IPS-18a (cell line): ENCODE measurements around the gene MMP24OS.

ENCODE experiments used
- H3K27ac ChIP-seq: one replicate; pipeline ENCODE4 v1.5.1; 2013; ENCODE audit warnings: low read length
- H3K27me3 ChIP-seq: one replicate; pipeline ENCODE4 v1.6.1; 2013; ENCODE audit warnings: mild to moderate bottlenecking, low read length; ENCODE audit not compliant: control insufficient read depth, insufficient read depth
- H3K36me3 ChIP-seq: one replicate; pipeline ENCODE4 v1.6.1; 2013; ENCODE audit warnings: low read depth, low read length; ENCODE audit not compliant: control insufficient read depth
- H3K4me1 ChIP-seq: one replicate; pipeline ENCODE4 v1.6.1; 2013; ENCODE audit warnings: low read depth, low read length; ENCODE audit not compliant: control insufficient read depth
- H3K4me3 ChIP-seq: one replicate; pipeline ENCODE4 v1.5.1; 2013; ENCODE audit warnings: low read length
- H3K9ac ChIP-seq: one replicate; pipeline ENCODE4 v1.6.1; 2013; ENCODE audit warnings: mild to moderate bottlenecking, low read length, moderate library complexity
- H3K9me3 ChIP-seq: one replicate; pipeline ENCODE4 v1.6.1; 2013; ENCODE audit warnings: low read depth, low read length; ENCODE audit not compliant: control insufficient read depth

Gene MMP24OS

DNA sequence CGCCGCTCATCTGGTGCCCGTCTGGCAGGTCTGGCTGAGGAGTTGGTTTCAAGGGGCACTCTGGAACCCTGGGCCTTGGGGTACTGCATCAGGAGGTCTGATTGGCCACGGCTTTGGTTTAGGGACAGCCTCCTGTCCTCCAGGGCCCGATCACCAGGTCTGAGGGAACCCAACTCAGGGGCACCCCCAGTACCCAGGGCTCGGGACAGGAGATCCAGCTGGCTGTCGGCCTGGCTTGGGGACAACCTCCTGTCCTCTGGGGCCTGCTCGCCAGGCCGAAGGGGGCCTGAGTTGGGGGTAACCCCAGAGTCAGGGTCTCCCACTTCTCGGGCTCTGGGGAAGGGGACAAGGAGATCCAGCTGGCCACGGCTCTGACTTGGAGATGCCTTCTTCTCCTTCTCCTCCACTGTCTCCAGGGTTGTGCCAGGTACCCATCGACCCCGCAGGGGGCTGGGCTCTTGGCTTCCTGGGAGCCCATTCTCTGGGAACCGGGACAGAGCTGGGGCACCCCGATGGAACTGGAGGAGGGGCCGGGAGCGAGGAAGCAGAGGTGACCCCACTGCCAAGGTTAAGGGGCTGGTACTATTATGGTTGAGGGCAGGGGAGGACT, 9.1 kb upstream of the MMP24OS start:
- Histone ChIP-seq H3K36me3 (peaks cover 3% of the 10 kb centered on the region), H3K9me3 (no peaks in the 10 kb centered on the region), H3K27me3 (no peaks in the 10 kb centered on the region), H3K9ac (no peak overlapping the region), H3K4me3 (no peak overlapping the region), H3K4me1 (no peaks in the 10 kb centered on the region), H3K27ac (no peak overlapping the region)

DNA sequence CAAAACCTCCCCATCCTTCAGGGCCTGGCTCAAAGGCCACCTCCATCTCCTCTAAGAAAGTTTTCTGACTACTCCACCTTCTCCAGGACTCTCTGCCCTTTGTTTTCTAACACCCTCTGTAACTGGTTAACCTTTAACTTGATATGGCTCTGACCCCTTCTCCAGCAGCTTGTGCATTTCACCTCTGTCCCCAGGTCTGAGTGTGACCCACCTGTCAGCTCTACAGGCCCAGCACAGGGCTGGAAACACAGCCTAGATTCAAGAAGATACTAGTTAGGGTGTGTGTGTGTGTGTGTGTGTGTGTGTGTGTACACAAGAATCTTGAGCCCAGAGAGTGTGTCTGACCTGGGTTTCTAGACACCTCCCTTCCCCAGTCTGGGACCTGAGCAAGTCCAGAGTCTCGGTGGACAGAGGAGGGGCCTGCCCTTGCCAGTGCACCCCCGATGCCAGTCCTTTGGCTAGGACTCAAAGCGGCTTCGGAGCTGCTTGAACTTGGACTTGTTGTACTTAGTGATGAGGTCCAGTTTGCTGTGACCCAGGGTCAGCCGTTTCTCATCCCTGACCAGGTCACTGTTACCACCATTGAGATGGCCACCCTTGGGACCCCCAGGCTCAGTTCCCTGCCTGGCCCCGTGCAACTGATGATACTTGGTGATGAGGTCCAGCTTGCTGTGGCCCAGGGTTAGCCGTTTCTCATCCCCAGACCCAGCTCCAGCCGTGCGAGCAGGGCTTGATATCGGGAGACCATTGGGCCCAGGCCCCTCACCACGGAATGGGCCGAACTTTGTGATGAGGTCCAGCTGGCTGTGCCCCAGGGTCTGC, 8.4 kb upstream of the MMP24OS start:
- H3K9ac ChIP-seq, result no peak overlapping the region
- peaks cover 6% of the 10 kb centered on the region for H3K36me3 ChIP-seq
- no peaks in the 10 kb centered on the region for H3K4me1 ChIP-seq
- H3K9me3 ChIP-seq, result no peaks in the 10 kb centered on the region
- no peak overlapping the region for H3K27ac ChIP-seq
- H3K4me3 ChIP-seq, result no peak overlapping the region
- no peaks in the 10 kb centered on the region for H3K27me3 ChIP-seq

DNA sequence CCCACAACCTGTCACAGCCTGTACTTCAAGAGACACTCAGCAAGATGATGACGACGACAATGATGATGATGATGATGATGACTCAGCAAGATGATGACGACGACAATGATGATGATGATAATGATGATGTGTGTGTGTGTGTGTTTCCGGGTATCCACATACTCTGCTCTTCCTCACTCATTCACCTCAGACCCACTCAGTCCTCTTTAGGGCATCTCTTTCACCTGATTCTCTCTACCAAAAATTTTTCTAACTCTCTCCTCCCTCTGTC, 7.8 kb upstream of the MMP24OS start:
- H3K9me3 ChIP-seq, result no peaks in the 10 kb centered on the region
- no peak overlapping the region for H3K27ac ChIP-seq
- H3K27me3 ChIP-seq, result no peaks in the 10 kb centered on the region
- no peaks in the 10 kb centered on the region for H3K4me1 ChIP-seq
- H3K9ac ChIP-seq, result no peak overlapping the region
- no peak overlapping the region for H3K4me3 ChIP-seq
- peaks cover 8% of the 10 kb centered on the region for H3K36me3 ChIP-seq

DNA sequence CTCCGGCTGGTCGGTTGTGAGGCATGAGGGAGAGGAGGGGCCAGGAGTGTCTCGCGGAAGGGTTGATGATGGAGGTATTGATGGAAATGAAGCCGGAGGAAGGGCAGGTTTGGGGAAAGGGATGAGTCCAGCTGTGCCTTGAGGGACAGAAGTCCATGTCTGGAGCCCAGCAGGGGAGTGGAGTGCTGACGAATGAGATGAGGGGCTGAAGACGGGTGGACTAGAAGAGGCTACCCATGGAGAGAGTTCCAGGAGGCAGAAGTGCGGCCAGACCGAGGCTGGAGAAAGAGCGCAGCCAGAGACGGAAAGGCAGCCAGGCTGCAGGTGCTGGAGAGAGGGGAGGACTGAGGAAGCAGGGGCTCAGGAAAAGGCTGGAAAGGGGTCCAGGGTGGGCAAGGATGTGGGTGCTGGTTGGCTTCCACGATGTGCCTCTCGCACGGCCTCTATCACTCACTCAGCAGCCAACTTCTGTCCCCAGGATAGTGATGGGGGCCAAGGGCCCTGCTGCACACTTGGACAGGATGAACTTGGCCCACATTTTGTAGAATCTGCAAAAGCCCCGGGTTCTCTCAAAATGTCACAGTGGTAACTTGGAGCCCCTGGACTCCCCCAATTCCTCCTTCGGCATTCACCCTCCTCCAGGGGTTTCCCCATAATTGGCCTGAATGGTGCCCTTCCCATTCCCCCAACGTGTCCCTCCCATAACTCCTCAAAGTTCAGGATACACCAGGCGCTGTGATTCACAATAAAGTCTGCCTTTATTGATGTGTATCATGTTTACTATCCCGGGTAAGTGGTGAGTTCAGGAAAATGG, 7.3 kb upstream of the MMP24OS start:
- H3K36me3 ChIP-seq, result peaks cover 14% of the 10 kb centered on the region
- peak overlapping the region; percentile 84 for H3K9ac ChIP-seq
- H3K9me3 ChIP-seq, result no peaks in the 10 kb centered on the region
- H3K27me3 ChIP-seq, result no peaks in the 10 kb centered on the region
- no peaks in the 10 kb centered on the region for H3K4me1 ChIP-seq
- no peak overlapping the region for H3K27ac ChIP-seq
- H3K4me3 ChIP-seq, result peak overlapping the region; percentile 92

DNA sequence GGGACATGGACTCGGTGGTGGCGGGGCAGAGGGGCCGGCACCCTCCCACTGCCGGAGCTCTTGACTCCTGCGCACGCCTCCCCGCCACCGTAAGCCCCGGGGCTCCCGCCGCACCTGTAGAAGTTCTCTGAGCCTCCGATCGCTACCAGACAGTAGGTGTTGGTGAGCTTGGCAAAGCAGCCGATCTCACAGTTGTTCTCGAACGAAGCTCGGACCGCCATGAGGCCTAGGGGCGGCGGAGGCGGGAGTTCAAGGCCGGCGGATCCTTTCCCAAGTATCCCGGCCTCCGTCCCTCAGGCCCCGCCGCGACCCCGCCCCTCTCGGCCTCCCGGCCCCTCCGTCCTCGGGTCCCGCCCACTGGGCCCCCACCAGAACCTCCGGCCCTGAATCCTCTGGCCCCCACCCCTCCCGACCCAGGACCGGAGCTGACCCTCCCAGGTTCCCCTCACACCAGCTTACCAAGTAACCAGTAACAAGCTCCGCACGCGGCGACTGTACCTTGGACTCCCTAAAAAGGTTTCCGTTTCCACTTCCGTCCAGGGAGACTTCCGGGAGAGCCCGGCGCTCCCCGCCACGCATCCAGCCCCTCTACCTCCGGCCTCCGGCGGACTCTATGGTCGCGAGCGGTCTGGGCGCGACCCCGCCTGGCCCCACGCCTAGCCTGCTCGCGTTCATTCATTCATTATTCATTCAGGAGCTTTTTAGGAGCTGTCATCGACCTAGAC, 6.5 kb upstream of the MMP24OS start, which contains the start of gene EIF6:
Gene EIF6 (minus strand): TSS at position 506 of the 725 bp plus-strand sequence. CDS start 285 bp downstream, at position 221.
- H3K27me3 ChIP-seq, result no peaks in the 10 kb centered on the region
- peak within 1 kb of the TSS; percentile 92 for H3K4me3 ChIP-seq
- H3K36me3 ChIP-seq, result peaks cover 21% of the 10 kb centered on the region
- H3K4me1 ChIP-seq, result no peaks in the 10 kb centered on the region
- peak within 1 kb of the TSS; percentile 84 for H3K9ac ChIP-seq
- H3K9me3 ChIP-seq, result no peaks in the 10 kb centered on the region
- H3K27ac ChIP-seq, result peak within 1 kb of the TSS; percentile 25

DNA sequence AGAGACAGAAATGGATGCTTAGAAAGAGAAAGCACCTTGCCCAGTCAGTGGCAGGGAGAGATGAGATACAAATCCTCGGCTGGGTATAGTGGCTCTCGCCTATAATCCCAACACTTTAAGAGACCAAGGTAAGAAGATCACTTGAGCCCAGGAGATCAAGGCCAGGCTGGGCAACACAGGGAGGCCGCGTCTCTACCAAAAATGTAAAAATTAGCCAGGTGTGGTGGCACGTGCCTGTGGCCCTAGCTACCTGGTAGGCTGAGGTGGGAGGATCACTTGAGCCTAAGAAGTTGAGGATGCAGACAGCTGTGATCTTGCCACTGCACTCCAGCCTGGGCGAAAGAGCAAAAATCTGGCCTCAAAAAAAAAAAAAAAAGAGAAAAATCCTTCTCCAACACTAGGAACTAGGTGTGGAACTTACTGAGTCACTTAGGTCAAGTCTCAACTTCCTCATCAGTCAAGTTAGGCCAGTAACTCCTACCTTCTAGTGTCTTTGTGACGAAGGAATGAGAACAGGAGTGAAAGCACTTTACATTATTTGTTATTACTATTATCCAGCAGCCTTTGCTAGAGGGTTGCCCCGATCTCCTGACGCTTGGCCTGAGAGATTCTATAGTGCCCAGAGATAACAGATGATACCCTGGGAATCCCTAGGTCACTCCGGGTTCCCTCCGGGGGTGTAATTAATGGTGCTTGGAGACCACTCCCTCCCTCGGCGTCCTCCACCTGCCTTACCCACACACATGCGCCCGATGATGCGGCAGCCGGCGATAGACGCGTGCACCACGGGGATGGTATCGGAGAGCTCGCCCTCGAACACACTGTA, 5.7 kb upstream of the MMP24OS start:
- Histone ChIP-seq H3K4me3 (peak overlapping the region; percentile 92), H3K27ac (no peak overlapping the region), H3K27me3 (no peaks in the 10 kb centered on the region), H3K4me1 (no peaks in the 10 kb centered on the region), H3K36me3 (peaks cover 29% of the 10 kb centered on the region), H3K9ac (peak overlapping the region; percentile 84), H3K9me3 (no peaks in the 10 kb centered on the region)

DNA sequence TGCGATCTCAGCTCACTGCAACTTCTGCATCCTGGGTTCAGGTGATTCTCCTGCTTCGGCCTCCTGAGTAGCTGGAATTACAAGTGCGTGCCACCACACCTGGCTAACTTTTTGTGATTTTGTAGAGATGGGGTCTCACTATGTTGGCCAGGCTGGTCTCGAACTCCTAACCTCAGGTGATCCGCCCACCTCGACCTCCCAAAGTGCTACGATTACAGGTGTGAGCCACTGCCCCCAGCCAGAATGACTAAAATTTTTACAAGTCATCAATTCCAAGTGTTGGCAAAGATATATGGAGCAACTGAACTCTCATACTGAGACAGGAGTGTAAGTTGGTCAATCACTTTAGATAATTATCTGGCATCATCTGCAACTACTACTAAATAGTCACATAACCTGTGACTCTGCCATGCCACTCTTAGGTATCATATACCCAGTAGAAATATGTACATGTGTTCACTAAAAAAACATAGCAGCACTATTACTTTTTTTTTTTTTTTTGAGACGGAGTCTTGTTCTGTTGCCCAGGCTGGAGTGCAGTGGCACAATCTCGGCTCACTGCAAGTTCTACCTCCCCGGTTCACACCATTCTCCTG, 3.7 kb upstream of the MMP24OS start:
- H3K36me3 ChIP-seq, result peaks cover 31% of the 10 kb centered on the region
- H3K4me3 ChIP-seq, result no peak overlapping the region
- H3K9ac ChIP-seq, result no peak overlapping the region
- no peak overlapping the region for H3K27ac ChIP-seq
- H3K4me1 ChIP-seq, result no peaks in the 10 kb centered on the region
- H3K27me3 ChIP-seq, result no peaks in the 10 kb centered on the region
- no peaks in the 10 kb centered on the region for H3K9me3 ChIP-seq

DNA sequence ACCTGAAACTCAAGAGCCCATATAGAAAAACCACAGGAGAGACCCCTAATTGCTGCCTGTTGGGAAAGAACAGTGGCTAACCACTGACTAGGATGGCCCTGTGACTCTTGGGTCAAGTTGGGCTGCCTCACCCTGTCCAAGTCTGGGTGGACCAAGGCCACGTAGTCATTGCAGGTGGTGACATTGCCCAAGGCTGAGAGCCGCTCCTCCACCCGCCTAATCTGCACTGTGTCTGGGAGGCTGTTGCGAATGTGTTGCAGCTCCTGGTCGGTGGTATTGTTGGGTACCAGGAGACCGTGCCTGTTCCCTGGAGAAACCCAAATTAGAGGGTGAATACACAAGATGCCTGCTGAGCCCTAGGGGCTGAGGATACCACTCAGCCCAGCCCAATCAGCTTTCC, 2.6 kb upstream of the MMP24OS start:
- Histone ChIP-seq H3K4me3 (no peak overlapping the region), H3K36me3 (peaks cover 31% of the 10 kb centered on the region), H3K27ac (no peak overlapping the region), H3K4me1 (no peaks in the 10 kb centered on the region), H3K9ac (no peak overlapping the region), H3K27me3 (no peaks in the 10 kb centered on the region), H3K9me3 (no peaks in the 10 kb centered on the region)

DNA sequence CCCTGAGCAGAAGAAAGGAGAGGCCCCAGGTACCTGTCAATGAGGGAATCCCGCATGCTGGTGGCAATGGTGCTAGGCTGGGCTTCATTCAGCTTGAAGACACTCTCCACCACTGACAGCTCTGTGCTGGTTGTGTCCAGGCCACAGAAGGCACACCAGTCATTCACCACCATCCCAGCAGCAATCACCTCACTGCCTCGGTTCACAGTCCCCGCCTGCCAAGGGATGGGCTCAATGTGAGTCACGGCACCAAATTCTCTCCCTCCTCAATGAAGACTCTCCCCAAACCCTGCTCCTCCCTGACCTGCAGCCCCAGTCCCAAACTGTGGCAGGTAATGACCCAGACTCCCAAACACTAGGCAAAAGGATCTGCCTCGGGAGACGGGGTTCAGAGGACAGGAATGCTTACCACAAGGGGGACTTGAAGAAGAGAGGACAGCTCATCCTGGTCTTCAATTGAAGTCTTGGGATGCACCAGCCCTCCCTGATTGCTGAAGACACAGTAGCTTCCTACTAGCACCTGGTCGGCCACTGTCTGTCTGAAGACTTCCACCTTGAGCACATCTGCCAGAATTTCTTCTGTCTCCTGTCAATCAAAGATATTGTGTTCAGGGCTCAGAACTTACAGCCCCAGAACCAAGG, 1.7 kb upstream of the MMP24OS start:
- Histone ChIP-seq H3K27ac (no peak overlapping the region), H3K4me3 (no peak overlapping the region), H3K9me3 (no peaks in the 10 kb centered on the region), H3K27me3 (no peaks in the 10 kb centered on the region), H3K36me3 (peaks cover 31% of the 10 kb centered on the region), H3K4me1 (no peaks in the 10 kb centered on the region), H3K9ac (no peak overlapping the region)

DNA sequence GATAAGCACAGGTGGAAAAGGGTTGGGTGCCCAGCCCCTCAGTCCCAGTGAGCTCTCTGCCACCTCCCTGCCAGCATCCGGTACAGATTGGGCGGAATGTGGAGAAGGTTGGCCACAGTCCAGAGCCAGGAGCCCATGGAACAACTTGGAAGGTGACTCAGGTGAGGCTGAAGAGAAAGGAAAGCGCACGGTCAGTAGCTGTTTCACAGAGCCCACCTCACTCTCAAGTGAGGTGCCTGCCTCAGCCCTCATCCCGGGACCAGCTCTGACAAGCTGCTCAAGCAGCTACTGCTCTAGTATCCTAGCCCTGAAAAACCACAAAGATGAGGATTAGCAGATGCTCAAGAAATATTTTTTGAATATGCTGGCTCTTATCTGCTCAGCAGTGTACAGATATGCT, 1.1 kb upstream of the MMP24OS start:
- Histone ChIP-seq H3K9ac (no peak overlapping the region), H3K9me3 (no peaks in the 10 kb centered on the region), H3K4me1 (no peaks in the 10 kb centered on the region), H3K36me3 (peaks cover 31% of the 10 kb centered on the region), H3K27me3 (no peaks in the 10 kb centered on the region), H3K27ac (no peak overlapping the region), H3K4me3 (no peak overlapping the region)
